ENCODE data around the gene GALNT18.

- TF ChIP-seq ZFP3 (CRISPR knock-in tag; IDR thresholded peaks at IDR 0.05), result no peak
- TF ChIP-seq PATZ1 (CRISPR knock-in tag; IDR thresholded peaks at IDR 0.05; ENCODE audit: borderline replicate concordance), result no peak
- TF ChIP-seq TOX (CRISPR knock-in tag; IDR thresholded peaks at IDR 0.05; ENCODE audit: borderline replicate concordance), result no peak
- TF ChIP-seq GLIS3 (CRISPR knock-in tag; IDR thresholded peaks at IDR 0.05), result no peak
- TF ChIP-seq ZNF70 (CRISPR knock-in tag; IDR thresholded peaks at IDR 0.05), result no peak
- no peak for TF ChIP-seq RARB (CRISPR knock-in tag; IDR thresholded peaks at IDR 0.05)
- no peak for TF ChIP-seq TSHZ2 (CRISPR knock-in tag; IDR thresholded peaks at IDR 0.05)
- no peak for TF ChIP-seq CSRNP3 (CRISPR knock-in tag; IDR thresholded peaks at IDR 0.05)
- TF ChIP-seq PPARA (CRISPR knock-in tag; IDR thresholded peaks at IDR 0.05; ENCODE audit: borderline replicate concordance), result no peak
- TF ChIP-seq ZFP30 (CRISPR knock-in tag; IDR thresholded peaks at IDR 0.05), result no peak
- TF ChIP-seq CREB5 (CRISPR knock-in tag; IDR thresholded peaks at IDR 0.05; ENCODE audit: low read depth), result no peak
Measured at GRCh38 chr11:11589437-11589836, 32.4 kb downstream of the GALNT18 start.

Data from SK-N-SH treated with all-trans-retinoic acid at 6 μM for 48 hours (cell line).